Progenitor cell of endocrine pancreas (in vitro differentiated cells): ENCODE data around the gene STK40. TPM values are rescaled to one million over a fixed set of nuclear protein-coding genes. Genes with fewer than 3 reads are reported as not detected.
A peak's percentile ranks its signal among the peaks of the same experiment; 100 is the strongest.

ENCODE experiments used
- DNase-seq: peaks from one replicate; pipeline ENCODE4 v3.0.0; 2021; ENCODE audit warnings: low spot score; ENCODE audit not compliant: unreplicated experiment
- H3K27ac Mint-ChIP-seq: 2 replicates; pipeline ENCODE4 v1.8.0; 2021; ENCODE audit warnings: mild to moderate bottlenecking, moderate library complexity, mixed read lengths
- H3K27me3 Mint-ChIP-seq: 2 replicates; pipeline ENCODE4 v1.8.0; 2021; ENCODE audit warnings: mixed read lengths
- H3K36me3 Mint-ChIP-seq: 2 replicates; pipeline ENCODE4 v1.8.0; 2022; ENCODE audit warnings: mixed read lengths; ENCODE audit not compliant: insufficient read depth
- H3K4me1 Mint-ChIP-seq: 2 replicates; pipeline ENCODE4 v1.8.0; 2021; ENCODE audit warnings: low read depth, mixed read lengths
- H3K4me3 Mint-ChIP-seq: 2 replicates; pipeline ENCODE4 v1.8.0; 2021; ENCODE audit warnings: low read depth, mild to moderate bottlenecking, moderate library complexity, mixed read lengths
- H3K9me3 Mint-ChIP-seq: 2 replicates; pipeline ENCODE4 v1.8.0; 2021; ENCODE audit warnings: low read depth, mixed read lengths
- total RNA-seq: library from RNA; stranded (reverse); gene quantifications from 2 replicates; pipeline ENCODE4 v1.2.1, GENCODE V29; 2021
- TF ChIP-seq, protein P1 (sequence below): fragments of 200-600 bp; sonication (generic); IDR thresholded peaks from one replicate; pipeline ENCODE4 v1.5.0; 2021; ENCODE audit warnings: antibody characterized with exemption, mild to moderate bottlenecking; ENCODE audit not compliant: unreplicated experiment

Gene STK40
- total RNA-seq, 1 donor from 2014 or later = 34.6 TPM

- Mint-ChIP-seq H3K4me1 (peaks cover 20% of the 10 kb centered on the region), H3K36me3 (no peaks in the 10 kb centered on the region), H3K9me3 (no peaks in the 10 kb centered on the region), H3K27ac (peak within 1 kb of the TSS; percentile 96), H3K4me3 (peak within 1 kb of the TSS; percentile 88), H3K27me3 (no peaks in the 10 kb centered on the region)
- TF ChIP-seq, protein P1, sequence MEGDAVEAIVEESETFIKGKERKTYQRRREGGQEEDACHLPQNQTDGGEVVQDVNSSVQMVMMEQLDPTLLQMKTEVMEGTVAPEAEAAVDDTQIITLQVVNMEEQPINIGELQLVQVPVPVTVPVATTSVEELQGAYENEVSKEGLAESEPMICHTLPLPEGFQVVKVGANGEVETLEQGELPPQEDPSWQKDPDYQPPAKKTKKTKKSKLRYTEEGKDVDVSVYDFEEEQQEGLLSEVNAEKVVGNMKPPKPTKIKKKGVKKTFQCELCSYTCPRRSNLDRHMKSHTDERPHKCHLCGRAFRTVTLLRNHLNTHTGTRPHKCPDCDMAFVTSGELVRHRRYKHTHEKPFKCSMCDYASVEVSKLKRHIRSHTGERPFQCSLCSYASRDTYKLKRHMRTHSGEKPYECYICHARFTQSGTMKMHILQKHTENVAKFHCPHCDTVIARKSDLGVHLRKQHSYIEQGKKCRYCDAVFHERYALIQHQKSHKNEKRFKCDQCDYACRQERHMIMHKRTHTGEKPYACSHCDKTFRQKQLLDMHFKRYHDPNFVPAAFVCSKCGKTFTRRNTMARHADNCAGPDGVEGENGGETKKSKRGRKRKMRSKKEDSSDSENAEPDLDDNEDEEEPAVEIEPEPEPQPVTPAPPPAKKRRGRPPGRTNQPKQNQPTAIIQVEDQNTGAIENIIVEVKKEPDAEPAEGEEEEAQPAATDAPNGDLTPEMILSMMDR = no peak
- DNase-seq = peak; percentile 83
Measured at GRCh38 chr1:36397378-36398230, 11.9 kb upstream of the STK40 start, which contains the start of gene LSM10. TSS of gene LSM10 (minus strand) at chr1:36397908. CDS start at chr1:36394129, 3,779 bp downstream.

GRCh38 chr1:36397083-36397377 lies 11.3 kb upstream of the STK40 start:
- H3K4me1 Mint-ChIP-seq = peaks cover 18% of the 10 kb centered on the region
- no peak for DNase-seq
- TF ChIP-seq, protein P1 = no peak
- H3K27ac Mint-ChIP-seq = peak overlapping the region; percentile 96
- H3K4me3 Mint-ChIP-seq = peak overlapping the region; percentile 88
- no peaks in the 10 kb centered on the region for H3K9me3 Mint-ChIP-seq
- H3K27me3 Mint-ChIP-seq = no peaks in the 10 kb centered on the region
- H3K36me3 Mint-ChIP-seq = peaks cover 2% of the 10 kb centered on the region

DNA sequence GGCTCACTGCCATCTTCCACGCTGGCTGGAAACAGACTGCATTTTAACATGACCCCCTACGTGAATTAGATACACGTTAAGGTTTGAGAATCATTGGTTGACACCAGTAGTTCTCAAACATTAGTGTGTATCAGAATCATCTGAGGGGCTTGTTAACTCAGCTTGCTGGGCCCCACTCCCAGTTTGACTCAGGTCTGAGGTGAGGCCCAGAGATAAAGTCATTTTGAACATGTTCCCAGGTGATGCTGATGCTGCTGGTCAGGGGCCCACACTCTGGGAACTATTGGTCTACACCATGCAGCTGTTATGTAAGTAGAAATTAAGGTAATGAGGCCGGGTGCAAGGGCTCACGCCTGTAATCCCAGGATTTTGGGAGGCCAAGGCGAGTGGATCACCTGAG lies 10.6 kb upstream of the STK40 start:
- H3K27me3 Mint-ChIP-seq = no peaks in the 10 kb centered on the region
- H3K4me3 Mint-ChIP-seq = peak overlapping the region; percentile 88
- TF ChIP-seq, protein P1 = no peak
- peaks cover 18% of the 10 kb centered on the region for H3K4me1 Mint-ChIP-seq
- no peaks in the 10 kb centered on the region for H3K9me3 Mint-ChIP-seq
- no peak for DNase-seq
- peaks cover 2% of the 10 kb centered on the region for H3K36me3 Mint-ChIP-seq
- peak overlapping the region; percentile 69 for H3K27ac Mint-ChIP-seq

DNA sequence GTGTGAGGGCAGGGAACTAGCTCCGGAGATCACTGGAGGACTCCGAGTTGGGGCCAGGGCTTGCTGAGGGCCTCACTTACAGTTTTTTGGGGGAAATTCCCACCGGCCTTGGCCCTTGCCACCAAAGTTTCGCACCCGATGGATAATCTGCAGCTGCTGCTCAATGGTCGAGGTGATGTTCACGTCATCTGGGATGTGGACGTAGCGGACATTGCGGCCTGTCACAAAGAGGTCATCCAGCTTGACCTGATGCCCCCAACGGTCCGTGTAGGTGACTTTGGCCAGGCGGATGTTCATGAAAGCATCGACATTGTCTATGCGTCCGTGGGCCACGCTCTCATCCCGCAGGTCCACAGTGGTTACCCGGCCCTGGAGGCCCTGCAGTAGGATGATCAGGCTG lies 8.0 kb upstream of the STK40 start:
- H3K4me3 Mint-ChIP-seq = no peak overlapping the region
- H3K9me3 Mint-ChIP-seq = no peaks in the 10 kb centered on the region
- no peak overlapping the region for H3K27ac Mint-ChIP-seq
- TF ChIP-seq, protein P1 = no peak
- peaks cover 11% of the 10 kb centered on the region for H3K4me1 Mint-ChIP-seq
- DNase-seq = no peak
- H3K36me3 Mint-ChIP-seq = peaks cover 2% of the 10 kb centered on the region
- H3K27me3 Mint-ChIP-seq = no peaks in the 10 kb centered on the region

DNA sequence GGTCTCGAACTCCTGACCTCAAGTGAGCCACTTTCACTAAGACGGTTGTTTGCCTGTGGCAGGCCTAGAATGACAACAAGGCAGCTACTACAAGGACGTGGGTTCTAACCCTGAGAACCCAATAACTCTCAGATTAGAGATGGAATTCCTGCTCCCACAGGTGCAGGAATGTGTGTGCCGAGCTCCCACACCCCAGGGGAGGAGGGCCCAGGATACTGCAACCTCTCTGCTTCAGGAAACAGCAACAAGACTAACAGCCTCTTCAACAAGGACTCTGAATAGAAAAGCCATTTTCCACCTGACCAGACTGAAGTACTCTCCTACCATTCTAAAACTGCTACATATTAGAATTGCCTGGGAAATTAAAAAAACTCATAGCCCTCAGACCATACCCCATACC lies 7.1 kb upstream of the STK40 start:
- Mint-ChIP-seq H3K4me3 (no peak overlapping the region), H3K9me3 (no peaks in the 10 kb centered on the region), H3K27me3 (no peaks in the 10 kb centered on the region), H3K4me1 (peaks cover 8% of the 10 kb centered on the region), H3K27ac (no peak overlapping the region), H3K36me3 (peaks cover 2% of the 10 kb centered on the region)
- TF ChIP-seq, protein P1 = no peak
- DNase-seq = no peak
